ENCODE measurements around the gene LYL1.

Gene LYL1

GRCh38 chr19:13073263-13073662 is 29.4 kb downstream of the LYL1 start:
- DNase-seq (ENCODE audit: low read depth), result no peak

GRCh38 chr19:13072188-13072908 is 30.3 kb downstream of the LYL1 start:
- no peak for DNase-seq (ENCODE audit: low read depth)

- DNase-seq (ENCODE audit: low read depth), result no peak
These were observed 31.0 kb downstream of the LYL1 start for GRCh38 chr19:13071444-13072187.

GRCh38 chr19:13070425-13071140 is 32.1 kb downstream of the LYL1 start:
- DNase-seq (ENCODE audit: low read depth), result no peak

- DNase-seq (ENCODE audit: low read depth), result no peak
These were observed 33.0 kb downstream of the LYL1 start for GRCh38 chr19:13069415-13070359.

- no peak for DNase-seq (ENCODE audit: low read depth)
These were observed 34.4 kb downstream of the LYL1 start for GRCh38 chr19:13068085-13068846.

GRCh38 chr19:13066933-13067807 is 35.5 kb downstream of the LYL1 start:
- DNase-seq (ENCODE audit: low read depth), result no peak

GRCh38 chr19:13066226-13066625 is 36.4 kb downstream of the LYL1 start:
- DNase-seq (ENCODE audit: low read depth), result no peak

GRCh38 chr19:13064092-13064489 is 38.6 kb downstream of the LYL1 start:
- DNase-seq (ENCODE audit: low read depth), result no peak

GRCh38 chr19:13063461-13064091 is 39.1 kb downstream of the LYL1 start:
- DNase-seq (ENCODE audit: low read depth), result no peak

- no peak for DNase-seq (ENCODE audit: low read depth)
These were observed 40.3 kb downstream of the LYL1 start for GRCh38 chr19:13062317-13062716.

GRCh38 chr19:13060964-13061927 is 41.4 kb downstream of the LYL1 start:
- DNase-seq (ENCODE audit: low read depth), result peak; percentile 51

GRCh38 chr19:13060233-13060963 is 42.3 kb downstream of the LYL1 start:
- peak; percentile 16 for DNase-seq (ENCODE audit: low read depth)

- DNase-seq (ENCODE audit: low read depth), result no peak
These were observed 43.6 kb downstream of the LYL1 start for GRCh38 chr19:13058951-13059660.

- DNase-seq (ENCODE audit: low read depth), result no peak
These were observed 44.9 kb downstream of the LYL1 start for GRCh38 chr19:13057744-13058143.

- DNase-seq (ENCODE audit: low read depth), result no peak
These were observed 45.5 kb downstream of the LYL1 start for GRCh38 chr19:13057147-13057572.
